Osteoblast (primary cell): ENCODE measurements around the gene CTNNA2. TPM values are rescaled to one million over a fixed set of nuclear protein-coding genes. Genes with fewer than 3 reads are reported as not detected.
"Not testable (repeated sequence)": the region's sequence is repeated elsewhere in the genome, so short reads cannot be mapped to it uniquely, and the experiment has no call there.

Source experiments
- DNase-seq: peaks from one replicate; pipeline ENCODE4 v3.0.0; 2011; ENCODE audit warnings: low spot score, mixed read lengths; ENCODE audit not compliant: insufficient read length; ENCODE audit errors: missing footprints
- H2AFZ ChIP-seq: 2 replicates; pipeline ENCODE4 v1.6.0; 2011; ENCODE audit warnings: mild to moderate bottlenecking, low read length
- H3K27ac ChIP-seq: 2 replicates; pipeline ENCODE4 v1.5.1; 2011; ENCODE audit warnings: mild to moderate bottlenecking, low read depth, low read length, moderate library complexity
- H3K27me3 ChIP-seq: 2 replicates; pipeline ENCODE4 v1.6.0; 2012; ENCODE audit warnings: mild to moderate bottlenecking, control low read depth, inconsistent platforms, low read length, moderate library complexity; ENCODE audit not compliant: insufficient read depth
- H3K36me3 ChIP-seq: 2 replicates; pipeline ENCODE4 v1.5.1; 2011; ENCODE audit warnings: mild to moderate bottlenecking, low read length, control low read depth, moderate library complexity; ENCODE audit not compliant: insufficient read depth
- H3K4me1 ChIP-seq: 2 replicates; pipeline ENCODE4 v1.5.1; 2011; ENCODE audit warnings: mild to moderate bottlenecking, low read length, control low read depth, moderate library complexity; ENCODE audit not compliant: insufficient read depth
- H3K4me2 ChIP-seq: 2 replicates; pipeline ENCODE4 v1.6.0; 2011; ENCODE audit warnings: mild to moderate bottlenecking, low read length; ENCODE audit not compliant: insufficient read depth
- H3K4me3 ChIP-seq: fragments of 200-600 bp; sonication (generic); 3 replicates; pipeline ENCODE4 v1.5.1; 2012; ENCODE audit warnings: mild to moderate bottlenecking, low read length, inconsistent platforms; ENCODE audit not compliant: insufficient read depth
- H3K79me2 ChIP-seq: 2 replicates; pipeline ENCODE4 v1.6.0; 2012; ENCODE audit warnings: mild to moderate bottlenecking, low read length, control low read depth, inconsistent platforms; ENCODE audit not compliant: insufficient read depth
- H3K9me3 ChIP-seq: 2 replicates; pipeline ENCODE4 v1.5.1; 2011; ENCODE audit warnings: low read depth, low read length, control low read depth
- H4K20me1 ChIP-seq: 2 replicates; pipeline ENCODE4 v1.6.0; 2012; ENCODE audit warnings: mild to moderate bottlenecking, low read length, control low read depth; ENCODE audit not compliant: insufficient read depth
- CTCF ChIP-seq: IDR thresholded peaks from 2 replicates; pipeline ENCODE4 v1.5.1; 2011; ENCODE audit warnings: mild to moderate bottlenecking, low read depth, low read length, moderate library complexity; ENCODE audit errors: extremely low read depth
- total RNA-seq: library from RNA; depleted of rRNA; stranded (reverse); fragments of >200 nt; gene quantifications from 2 replicates; pipeline ENCODE4 v1.2.3, GENCODE V29; 2012

The CTNNA2 gene
- total RNA-seq, 1 donor = not detected

- Histone ChIP-seq H3K4me2 (no peak overlapping the region), H3K4me3 (no peak overlapping the region), H4K20me1 (no peaks in the 10 kb centered on the region), H3K9me3 (no peaks in the 10 kb centered on the region), H3K27ac (no peak overlapping the region), H3K27me3 (no peaks in the 10 kb centered on the region), H2AFZ (no peak overlapping the region), H3K79me2 (no peaks in the 10 kb centered on the region), H3K4me1 (no peaks in the 10 kb centered on the region), H3K36me3 (no peaks in the 10 kb centered on the region)
- no peak for TF ChIP-seq CTCF
- DNase-seq = no peak
Observed at GRCh38 chr2:80195034-80195433, 682.2 kb downstream of the CTNNA2 start.

GRCh38 chr2:80198042-80198441, 685.2 kb downstream of the CTNNA2 start:
- Histone ChIP-seq H3K79me2 (no peaks in the 10 kb centered on the region), H3K27me3 (no peaks in the 10 kb centered on the region), H4K20me1 (no peaks in the 10 kb centered on the region), H3K4me3 (no peak overlapping the region), H3K27ac (no peak overlapping the region), H3K9me3 (no peaks in the 10 kb centered on the region), H2AFZ (no peak overlapping the region), H3K4me2 (no peak overlapping the region), H3K36me3 (no peaks in the 10 kb centered on the region), H3K4me1 (no peaks in the 10 kb centered on the region)
- TF ChIP-seq CTCF = no peak
- no peak for DNase-seq

GRCh38 chr2:80199504-80199903, 686.7 kb downstream of the CTNNA2 start:
- Histone ChIP-seq H2AFZ (no peak overlapping the region), H4K20me1 (no peaks in the 10 kb centered on the region), H3K27ac (no peak overlapping the region), H3K36me3 (no peaks in the 10 kb centered on the region), H3K79me2 (no peaks in the 10 kb centered on the region), H3K4me2 (no peak overlapping the region), H3K4me3 (no peak overlapping the region), H3K27me3 (no peaks in the 10 kb centered on the region), H3K4me1 (no peaks in the 10 kb centered on the region), H3K9me3 (no peaks in the 10 kb centered on the region)
- no peak for DNase-seq
- TF ChIP-seq CTCF = no peak

GRCh38 chr2:80203929-80204328, 691.1 kb downstream of the CTNNA2 start:
- not testable (repeated sequence) for H4K20me1 ChIP-seq, H3K27me3 ChIP-seq, H3K4me1 ChIP-seq

More at GRCh38 chr2:80203929-80204328, 691.1 kb downstream of the CTNNA2 start:
- H3K4me3 ChIP-seq, H2AFZ ChIP-seq, H3K4me2 ChIP-seq, DNase-seq, H3K36me3 ChIP-seq, H3K27ac ChIP-seq, H3K79me2 ChIP-seq, H3K9me3 ChIP-seq: not testable (repeated sequence)
